Spinal cord (tissue), 10 donors: ENCODE results near the gene GPR39. TPM values are rescaled to one million over a fixed set of nuclear protein-coding genes. Genes with fewer than 3 reads are reported as not detected.

Experiments
- DNase-seq, 6 donors: peaks; one replicate each; pipeline versions ENCODE4 v3.0.0 to v3.0.0-alpha.2; 2013 to 2015; ENCODE audit warnings: low spot score in 6 of 6, low read depth in 4 of 6
- H3K27ac ChIP-seq: one replicate; pipeline ENCODE4 v1.5.1; 2013; ENCODE audit warnings: low read depth, low read length, control low read depth
- H3K27me3 ChIP-seq: one replicate; pipeline ENCODE4 v1.6.1; 2013; ENCODE audit warnings: low read length; ENCODE audit not compliant: control insufficient read depth, insufficient read depth
- H3K36me3 ChIP-seq: one replicate; pipeline ENCODE4 v1.6.1; 2013; ENCODE audit warnings: low read length; ENCODE audit not compliant: control insufficient read depth, insufficient read depth
- H3K4me1 ChIP-seq: one replicate; pipeline ENCODE4 v1.6.1; 2013; ENCODE audit warnings: low read length; ENCODE audit not compliant: control insufficient read depth, insufficient read depth
- H3K4me3 ChIP-seq: one replicate; pipeline ENCODE4 v1.5.1; 2013; ENCODE audit warnings: low read depth, low read length, control low read depth
- H3K9me3 ChIP-seq: one replicate; pipeline ENCODE4 v1.6.1; 2013; ENCODE audit warnings: low read length; ENCODE audit not compliant: control insufficient read depth, insufficient read depth
- WGBS: methylation state at CpG from one replicate; pipeline ENCODE4 v1.1.5; 2013; ENCODE audit warnings: missing lambda C conversion rate; ENCODE audit not compliant: insufficient coverage; 5-methylcytosine and 5-hydroxymethylcytosine counted together
- polyA plus RNA-seq, 2 donors: library from polyadenylated mRNA; unstranded; fragments of 120-200 nt; gene quantifications; one replicate each; pipeline ENCODE4 v1.2.1, GENCODE V29; 2013; ENCODE audit not compliant: insufficient read length in 2 of 2
- total RNA-seq, 2 donors: library from RNA; depleted of rRNA in 1 of 2; stranded (reverse); fragments of 120-200 nt in 1 of 2; fragments of >200 nt in 1 of 2; gene quantifications; one replicate each; pipeline versions ENCODE4 v1.2.3 to v1.2.4, GENCODE V29; 2013 to 2014
- donor health status: healthy.

GPR39 gene
- total and polyA plus RNA-seq, 4 donors: 0.72 to 1.4 (median 1.1) TPM

- Histone ChIP-seq H3K4me3 (no peak overlapping the region), H3K4me1 (no peaks in the 10 kb centered on the region), H3K9me3 (no peaks in the 10 kb centered on the region), H3K27me3 (no peaks in the 10 kb centered on the region), H3K27ac (no peak overlapping the region), H3K36me3 (no peaks in the 10 kb centered on the region)
- no peak for DNase-seq
- WGBS: 97% methylated on average over 3 of the region's 4 CpGs
Observed at GRCh38 chr2:132477436-132477835, 60.8 kb downstream of the GPR39 start.

GRCh38 chr2:132477962-132478361 lies 61.4 kb downstream of the GPR39 start:
- H3K36me3 ChIP-seq: no peaks in the 10 kb centered on the region
- no peak overlapping the region for H3K4me3 ChIP-seq
- no peak overlapping the region for H3K27ac ChIP-seq
- no peaks in the 10 kb centered on the region for H3K4me1 ChIP-seq
- DNase-seq: peak in 2 of 6 donors; percentile 25 to 35
- no CpG with 5 or more reads among the region's 2 CpGs for WGBS
- no peaks in the 10 kb centered on the region for H3K9me3 ChIP-seq
- H3K27me3 ChIP-seq: no peaks in the 10 kb centered on the region

- no peaks in the 10 kb centered on the region for H3K4me1 ChIP-seq
- H3K27me3 ChIP-seq: no peaks in the 10 kb centered on the region
- peak in 2 of 6 donors; percentile 56 to 59 for DNase-seq
- H3K4me3 ChIP-seq: no peak overlapping the region
- no peak overlapping the region for H3K27ac ChIP-seq
- H3K9me3 ChIP-seq: no peaks in the 10 kb centered on the region
- no CpG with 5 or more reads among the region's 3 CpGs for WGBS
- no peaks in the 10 kb centered on the region for H3K36me3 ChIP-seq
Observed at GRCh38 chr2:132478461-132479105, 62.0 kb downstream of the GPR39 start.

- Histone ChIP-seq H3K4me3 (no peak overlapping the region), H3K36me3 (no peaks in the 10 kb centered on the region), H3K4me1 (no peaks in the 10 kb centered on the region), H3K27ac (no peak overlapping the region), H3K9me3 (no peaks in the 10 kb centered on the region), H3K27me3 (no peaks in the 10 kb centered on the region)
- peak in 1 of 6 donors; percentile 17 for DNase-seq
- WGBS: 58% methylated on average over 5 of the region's 8 CpGs
Observed at GRCh38 chr2:132479155-132479554, 62.5 kb downstream of the GPR39 start.

GRCh38 chr2:132482821-132483220 lies 66.2 kb downstream of the GPR39 start:
- WGBS: 100% methylated on average over 1 of the region's 3 CpGs
- H3K4me3 ChIP-seq: no peak overlapping the region

GRCh38 chr2:132484144-132484543 lies 67.5 kb downstream of the GPR39 start:
- Histone ChIP-seq H3K27me3 (no peaks in the 10 kb centered on the region), H3K4me1 (no peaks in the 10 kb centered on the region), H3K36me3 (no peaks in the 10 kb centered on the region), H3K27ac (no peak overlapping the region), H3K9me3 (no peaks in the 10 kb centered on the region), H3K4me3 (no peak overlapping the region)
- WGBS: no CpG with 5 or more reads among the region's 1 CpG
- DNase-seq: no peak

More at GRCh38 chr2:132482821-132483220, 66.2 kb downstream of the GPR39 start:
- H3K9me3 ChIP-seq: no peaks in the 10 kb centered on the region
- H3K27ac ChIP-seq: no peak overlapping the region
- no peak for DNase-seq
- H3K27me3 ChIP-seq: no peaks in the 10 kb centered on the region
- H3K4me1 ChIP-seq: no peaks in the 10 kb centered on the region
- no peaks in the 10 kb centered on the region for H3K36me3 ChIP-seq

- Histone ChIP-seq H3K36me3 (no peaks in the 10 kb centered on the region), H3K27me3 (no peaks in the 10 kb centered on the region), H3K9me3 (no peaks in the 10 kb centered on the region), H3K4me3 (no peak overlapping the region), H3K4me1 (no peaks in the 10 kb centered on the region), H3K27ac (no peak overlapping the region)
- DNase-seq: no peak
- WGBS: 95% methylated on average over 4 of the region's 6 CpGs
Observed at GRCh38 chr2:132488491-132488890, 71.9 kb downstream of the GPR39 start.

GRCh38 chr2:132489150-132489549 lies 72.5 kb downstream of the GPR39 start:
- Histone ChIP-seq H3K9me3 (no peaks in the 10 kb centered on the region), H3K4me3 (no peak overlapping the region), H3K27me3 (no peaks in the 10 kb centered on the region), H3K4me1 (no peaks in the 10 kb centered on the region), H3K36me3 (no peaks in the 10 kb centered on the region), H3K27ac (no peak overlapping the region)
- peak in 1 of 6 donors; percentile 30 for DNase-seq
- WGBS: 31% methylated on average over 18 of the region's 18 CpGs

- Histone ChIP-seq H3K36me3 (no peaks in the 10 kb centered on the region), H3K27ac (no peak overlapping the region), H3K4me3 (no peak overlapping the region), H3K27me3 (no peaks in the 10 kb centered on the region), H3K4me1 (peaks cover 3% of the 10 kb centered on the region), H3K9me3 (no peaks in the 10 kb centered on the region)
- WGBS: 60% methylated on average over 1 of the region's 2 CpGs
- DNase-seq: peak in 1 of 6 donors; percentile 52
Observed at GRCh38 chr2:132495881-132496280, 79.3 kb downstream of the GPR39 start.

GRCh38 chr2:132496555-132496954 lies 80.0 kb downstream of the GPR39 start:
- H3K27me3 ChIP-seq: no peaks in the 10 kb centered on the region
- H3K4me1 ChIP-seq: peaks cover 3% of the 10 kb centered on the region
- H3K9me3 ChIP-seq: no peaks in the 10 kb centered on the region
- H3K27ac ChIP-seq: no peak overlapping the region
- H3K36me3 ChIP-seq: no peaks in the 10 kb centered on the region
- DNase-seq: peak in 2 of 6 donors; percentile 60 to 88
- no peak overlapping the region for H3K4me3 ChIP-seq
- 67% methylated on average over 1 of the region's 4 CpGs for WGBS
